MM.1S (cell line): ENCODE data around the gene CDH6.

Source experiments
- DNase-seq: peaks from one replicate; pipeline ENCODE4 v3.0.0-alpha.2; 2015
- H2AFZ ChIP-seq: fragments of 300-600 bp; sonication (generic); 2 replicates; pipeline ENCODE4 v1.6.0; 2016; ENCODE audit warnings: antibody characterized with exemption, low read length
- H3F3A ChIP-seq: fragments of 300-600 bp; sonication (generic); 2 replicates; pipeline ENCODE4 v1.6.1; 2016; ENCODE audit warnings: mild to moderate bottlenecking, antibody characterized with exemption, low read length, moderate library complexity, mixed read lengths; ENCODE audit not compliant: insufficient read depth
- H3K27ac ChIP-seq: fragments of 300-600 bp; sonication (generic); 2 replicates; pipeline ENCODE4 v1.5.1; 2016; ENCODE audit warnings: mild to moderate bottlenecking, low read length
- H3K27me3 ChIP-seq: fragments of 300-600 bp; sonication (generic); replicated peaks from 2 replicates; pipeline ENCODE4 v1.6.0; 2016; ENCODE audit warnings: low read length; ENCODE audit not compliant: insufficient read depth
- H3K36me3 ChIP-seq: fragments of 300-600 bp; sonication (generic); replicated peaks from 2 replicates; pipeline ENCODE4 v1.6.1; 2016; ENCODE audit warnings: mild to moderate bottlenecking, low read length, mixed read lengths; ENCODE audit not compliant: insufficient read depth
- H3K4me1 ChIP-seq: fragments of 300-600 bp; sonication (generic); 2 replicates; pipeline ENCODE4 v1.6.1; 2016; ENCODE audit warnings: low read length, mixed read lengths
- H3K4me2 ChIP-seq: fragments of 300-600 bp; sonication (generic); 2 replicates; pipeline ENCODE4 v1.6.0; 2016; ENCODE audit warnings: low read depth, low read length
- H3K4me3 ChIP-seq: fragments of 300-600 bp; sonication (generic); 2 replicates; pipeline ENCODE4 v1.5.1; 2016; ENCODE audit warnings: low read length, mixed read lengths
- H3K79me2 ChIP-seq: fragments of 300-600 bp; sonication (generic); 2 replicates; pipeline ENCODE4 v1.6.1; 2016; ENCODE audit warnings: mixed run types, low read length, mixed read lengths
- H3K9ac ChIP-seq: fragments of 300-600 bp; sonication (generic); 2 replicates; pipeline ENCODE4 v1.6.1; 2016; ENCODE audit warnings: low read length, mixed read lengths
- H3K9me2 ChIP-seq: fragments of 300-600 bp; sonication (generic); replicated peaks from 2 replicates; pipeline ENCODE4 v1.6.1; 2016; ENCODE audit warnings: mild to moderate bottlenecking, low read length, mixed read lengths; ENCODE audit not compliant: insufficient read depth
- H3K9me3 ChIP-seq: fragments of 300-600 bp; sonication (generic); replicated peaks from 2 replicates; pipeline ENCODE4 v1.6.1; 2016; ENCODE audit warnings: mild to moderate bottlenecking, low read length, mixed read lengths; ENCODE audit not compliant: insufficient read depth
- H4K20me1 ChIP-seq: fragments of 300-600 bp; sonication (generic); 2 replicates; pipeline ENCODE4 v1.6.1; 2016; ENCODE audit warnings: mild to moderate bottlenecking, low read length, moderate library complexity, mixed read lengths; ENCODE audit not compliant: insufficient read depth
- CTCF ChIP-seq: fragments of 300-600 bp; sonication (generic); IDR thresholded peaks from 2 replicates; pipeline ENCODE4 v1.5.1; 2016; ENCODE audit warnings: antibody characterized with exemption, low read length, mixed read lengths
- EZH2 ChIP-seq: fragments of 300-600 bp; sonication (generic); optimal IDR thresholded peaks from 2 replicates; pipeline ENCODE3; 2017; ENCODE audit warnings: low read depth, mild to moderate bottlenecking, antibody characterized with exemption, low read length, mixed read lengths
- EZH2phosphoT487 ChIP-seq: fragments of 300-600 bp; sonication (generic); IDR thresholded peaks from 2 replicates; pipeline ENCODE4 v1.6.1; 2018; ENCODE audit warnings: antibody characterized with exemption, low read length

CDH6 gene

GRCh38 chr5:31291323-31291854 lies 97.9 kb downstream of the CDH6 start:
- DNase-seq, result no peak
- H4K20me1 ChIP-seq, result no peaks in the 10 kb centered on the region
- H3K36me3 ChIP-seq, result no peaks in the 10 kb centered on the region
- TF ChIP-seq EZH2 (no peak), EZH2phosphoT487 (no peak), CTCF (no peak)
- no peak overlapping the region for H3K4me3 ChIP-seq
- no peaks in the 10 kb centered on the region for H3K79me2 ChIP-seq
- no peak overlapping the region for H3K9ac ChIP-seq
- H3F3A ChIP-seq, result no peaks in the 10 kb centered on the region
- no peak overlapping the region for H2AFZ ChIP-seq
- H3K9me2 ChIP-seq, result no peaks in the 10 kb centered on the region
- no peak overlapping the region for H3K4me2 ChIP-seq
- H3K4me1 ChIP-seq, result no peaks in the 10 kb centered on the region
- no peaks in the 10 kb centered on the region for H3K27me3 ChIP-seq
- H3K9me3 ChIP-seq, result no peaks in the 10 kb centered on the region
- no peak overlapping the region for H3K27ac ChIP-seq

GRCh38 chr5:31300501-31300900 lies 107.0 kb downstream of the CDH6 start:
- no peaks in the 10 kb centered on the region for H3K36me3 ChIP-seq
- H3K9me2 ChIP-seq, result no peaks in the 10 kb centered on the region
- TF ChIP-seq EZH2phosphoT487, result no peak
- H3K4me1 ChIP-seq, result no peaks in the 10 kb centered on the region
- no peak overlapping the region for H3K4me2 ChIP-seq
- no peaks in the 10 kb centered on the region for H3K27me3 ChIP-seq
- H3K27ac ChIP-seq, result no peak overlapping the region
- no peak overlapping the region for H3K4me3 ChIP-seq
- no peak overlapping the region for H2AFZ ChIP-seq
- no peaks in the 10 kb centered on the region for H4K20me1 ChIP-seq
- no peak for DNase-seq
- H3K9me3 ChIP-seq, result no peaks in the 10 kb centered on the region
- H3K9ac ChIP-seq, result no peak overlapping the region
- H3K79me2 ChIP-seq, result no peaks in the 10 kb centered on the region
- H3F3A ChIP-seq, result no peaks in the 10 kb centered on the region

- H3K79me2 ChIP-seq, result no peaks in the 10 kb centered on the region
- no peak overlapping the region for H3K4me2 ChIP-seq
- DNase-seq, result no peak
- no peaks in the 10 kb centered on the region for H3F3A ChIP-seq
- no peak overlapping the region for H3K9ac ChIP-seq
- TF ChIP-seq EZH2phosphoT487 (no peak), CTCF (no peak), EZH2 (no peak)
- no peaks in the 10 kb centered on the region for H3K27me3 ChIP-seq
- no peaks in the 10 kb centered on the region for H3K36me3 ChIP-seq
- no peak overlapping the region for H3K4me3 ChIP-seq
- H3K9me3 ChIP-seq, result no peaks in the 10 kb centered on the region
- no peak overlapping the region for H2AFZ ChIP-seq
- H3K4me1 ChIP-seq, result no peaks in the 10 kb centered on the region
- no peaks in the 10 kb centered on the region for H3K9me2 ChIP-seq
- no peak overlapping the region for H3K27ac ChIP-seq
- H4K20me1 ChIP-seq, result no peaks in the 10 kb centered on the region
Measured at GRCh38 chr5:31301833-31302232, 108.3 kb downstream of the CDH6 start.

GRCh38 chr5:31303688-31304087 lies 110.2 kb downstream of the CDH6 start:
- Histone ChIP-seq H3K27me3 (no peaks in the 10 kb centered on the region), H3K9me2 (no peaks in the 10 kb centered on the region), H3K9me3 (no peaks in the 10 kb centered on the region), H3K4me2 (no peak overlapping the region), H3F3A (no peaks in the 10 kb centered on the region), H3K36me3 (no peaks in the 10 kb centered on the region), H2AFZ (no peak overlapping the region), H3K79me2 (no peaks in the 10 kb centered on the region), H3K27ac (no peak overlapping the region), H3K9ac (no peak overlapping the region), H3K4me3 (no peak overlapping the region), H3K4me1 (no peaks in the 10 kb centered on the region), H4K20me1 (no peaks in the 10 kb centered on the region)
- TF ChIP-seq EZH2phosphoT487, result no peak
- TF ChIP-seq EZH2, result no peak
- no peak for DNase-seq
